HG03103 (cell line): Measurements from ENCODE around the gene DPCD.

Experiments used
- ATAC-seq: cut with Tn5 transposase; IDR thresholded peaks from one replicate; pipeline ENCODE4 v1.9.1; 2021; ENCODE audit warnings: low read depth; ENCODE audit not compliant: unreplicated experiment

The DPCD gene

GRCh38 chr10:101587725-101588653 is at the start of gene DPCD, which contains the start of gene POLL:
TSS of gene DPCD (plus strand) at chr10:101588321. CDS start at chr10:101588337, 16 bp downstream.
TSS of gene POLL (minus strand) at chr10:101588257. CDS start at chr10:101587360, 897 bp downstream.
- ATAC-seq, result peak; percentile 90

- ATAC-seq, result no peak
Observed at GRCh38 chr10:101538446-101538845, 49.7 kb upstream of the DPCD start.

- ATAC-seq, result no peak
Observed at GRCh38 chr10:101545898-101546297, 42.2 kb upstream of the DPCD start.

- no peak for ATAC-seq
Observed at GRCh38 chr10:101550965-101551364, 37.2 kb upstream of the DPCD start.

- no peak for ATAC-seq
Observed at GRCh38 chr10:101552442-101552841, 35.7 kb upstream of the DPCD start.

GRCh38 chr10:101557541-101557940 is 30.6 kb upstream of the DPCD start:
- ATAC-seq, result no peak

GRCh38 chr10:101558204-101558603 is 29.9 kb upstream of the DPCD start:
- no peak for ATAC-seq

- no peak for ATAC-seq
Observed at GRCh38 chr10:101558671-101559595, 29.2 kb upstream of the DPCD start.

- no peak for ATAC-seq
Observed at GRCh38 chr10:101559596-101560297, 28.4 kb upstream of the DPCD start.

- ATAC-seq, result no peak
Observed at GRCh38 chr10:101560298-101561067, 27.6 kb upstream of the DPCD start.

GRCh38 chr10:101561068-101561915 is 26.8 kb upstream of the DPCD start:
- ATAC-seq, result no peak

- ATAC-seq, result no peak
Observed at GRCh38 chr10:101562231-101562630, 25.9 kb upstream of the DPCD start.

GRCh38 chr10:101563007-101563406 is 25.1 kb upstream of the DPCD start:
- ATAC-seq, result no peak

GRCh38 chr10:101563497-101564040 is 24.6 kb upstream of the DPCD start:
- no peak for ATAC-seq

- ATAC-seq, result no peak
Observed at GRCh38 chr10:101564490-101564991, 23.6 kb upstream of the DPCD start.

- ATAC-seq, result no peak
Observed at GRCh38 chr10:101565370-101565900, 22.7 kb upstream of the DPCD start.

GRCh38 chr10:101565936-101566332 is 22.2 kb upstream of the DPCD start:
- no peak for ATAC-seq
